NCI-H187 treated with DMSO at 0.1 percent for 48 hours (cell line): ENCODE data around the gene TAF4.

Experiments
- DNase-seq: peaks from one replicate; lab custom pipeline; 2025; lab: John Stamatoyannopoulos, UW

Gene TAF4

DNA sequence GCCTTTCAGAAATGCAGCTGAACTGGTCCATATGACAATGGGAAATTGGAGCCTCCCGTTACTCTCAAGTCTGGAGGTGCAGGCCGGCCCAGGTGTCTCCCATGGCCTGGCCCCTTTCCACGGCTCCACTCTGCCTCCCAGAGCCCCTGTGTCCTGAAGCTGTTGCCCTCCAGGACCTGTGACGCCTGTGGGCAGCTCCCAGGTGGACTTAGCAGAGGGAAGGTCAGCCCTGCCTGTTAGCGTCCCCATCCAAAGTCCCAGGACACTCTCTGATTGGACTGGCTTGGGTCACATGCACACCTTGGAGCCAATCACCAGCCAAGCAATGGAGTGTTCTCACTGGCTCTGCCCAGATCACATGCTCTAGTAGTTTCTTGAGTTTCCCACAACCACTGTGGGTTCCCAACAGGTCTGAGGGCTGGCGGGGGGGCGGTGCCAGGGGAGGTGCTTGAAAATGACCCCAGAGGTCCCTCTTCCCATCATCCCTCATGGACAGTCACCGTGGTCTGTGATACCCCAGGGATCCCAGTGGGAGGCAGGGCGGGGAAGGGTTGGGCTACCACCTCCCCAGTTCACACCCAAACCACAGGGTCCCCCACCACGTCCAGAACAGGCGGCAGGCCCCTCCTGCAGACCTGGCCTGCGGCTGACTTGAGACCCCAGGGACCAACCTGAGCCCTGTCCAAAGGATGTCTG lies 135.6 kb downstream of the TAF4 start:
- no peak for DNase-seq

- no peak for DNase-seq
These were observed 136.1 kb downstream of the TAF4 start for GRCh38 chr20:61929561-61929960.

DNA sequence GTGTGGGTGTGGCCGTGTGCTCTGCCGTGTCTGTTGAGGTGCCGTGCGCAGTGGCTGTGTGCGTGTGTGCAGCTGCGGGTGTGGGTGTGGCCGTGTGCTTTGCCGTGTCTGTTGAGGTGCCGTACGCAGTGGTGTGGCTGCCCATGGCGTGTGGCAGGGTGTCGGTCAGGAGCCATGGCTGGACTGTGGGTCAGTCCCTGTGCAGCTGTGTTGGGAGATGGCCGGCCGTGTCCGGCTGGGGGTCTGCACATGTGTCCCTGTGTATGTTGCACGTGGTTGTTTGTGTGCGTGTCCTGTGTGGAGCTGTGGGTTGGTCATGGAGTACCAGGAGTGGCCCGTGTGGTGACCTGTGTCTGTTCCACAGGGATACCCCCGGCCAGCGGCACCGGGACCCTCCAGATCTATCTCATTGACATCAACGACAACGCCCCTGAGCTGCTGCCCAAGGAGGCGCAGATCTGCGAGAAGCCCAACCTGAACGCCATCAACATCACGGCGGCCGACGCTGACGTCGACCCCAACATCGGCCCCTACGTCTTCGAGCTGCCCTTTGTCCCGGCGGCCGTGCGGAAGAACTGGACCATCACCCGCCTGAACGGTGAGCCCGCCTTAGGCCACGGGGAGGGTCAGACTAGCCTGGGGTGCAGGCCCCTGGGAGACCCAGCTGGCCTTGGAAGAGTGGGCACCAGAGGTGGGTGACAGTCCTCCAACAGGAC lies 137.7 kb downstream of the TAF4 start:
- DNase-seq: no peak

GRCh38 chr20:61927193-61927825 lies 138.4 kb downstream of the TAF4 start:
- no peak for DNase-seq

- no peak for DNase-seq
These were observed 138.9 kb downstream of the TAF4 start for GRCh38 chr20:61926796-61927192.

DNA sequence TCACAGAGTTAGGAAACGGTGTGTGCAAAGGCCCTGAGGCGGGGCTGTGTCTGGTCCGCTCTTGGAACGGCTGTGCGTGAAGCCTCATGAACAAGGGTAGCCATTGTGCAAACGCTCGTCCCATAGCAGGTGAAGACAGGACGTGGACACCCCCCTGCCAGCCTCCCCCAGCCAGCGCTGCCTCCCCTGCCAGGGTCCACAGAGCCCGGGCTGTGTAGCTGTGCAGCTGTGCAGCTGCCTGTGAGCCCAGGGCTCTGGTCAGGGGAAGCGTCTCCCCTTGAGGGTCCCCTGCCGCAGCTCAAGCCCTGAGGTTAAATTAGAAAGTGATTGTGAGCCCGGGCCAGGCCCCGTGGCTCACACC lies 139.4 kb downstream of the TAF4 start:
- DNase-seq: no peak

DNA sequence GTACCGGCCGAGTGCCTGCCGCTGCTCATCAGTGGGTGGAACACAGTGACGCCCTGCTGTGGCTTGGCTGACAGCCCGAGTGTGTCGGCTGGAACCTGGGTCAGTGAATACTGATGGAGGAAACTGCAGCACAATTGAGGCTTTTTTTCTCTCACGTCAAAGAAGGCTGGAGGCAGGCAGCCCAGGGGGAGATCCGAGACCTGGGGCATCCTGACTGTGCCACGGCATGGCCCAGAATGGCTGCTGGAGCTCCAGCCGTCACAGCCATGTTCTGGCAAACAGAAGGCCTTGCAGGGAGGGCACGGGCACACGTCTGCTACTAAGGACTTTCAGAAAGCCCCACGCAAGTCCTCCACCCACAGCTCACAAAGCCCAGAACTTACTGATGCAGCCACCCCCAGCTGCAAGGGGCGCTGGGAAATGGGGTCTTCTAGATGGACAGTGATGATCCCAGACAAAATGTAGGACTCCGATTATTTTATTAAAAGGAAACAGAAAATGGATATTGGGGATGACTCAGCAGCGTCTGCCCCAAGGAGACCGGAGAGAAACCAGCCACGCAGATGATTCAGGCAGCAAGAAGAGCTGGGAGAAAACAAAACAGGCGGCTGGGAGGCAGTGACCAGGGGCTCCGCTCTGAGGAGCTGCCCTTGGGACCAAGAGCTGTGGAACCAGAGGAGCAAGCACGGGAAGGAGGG lies 140.0 kb downstream of the TAF4 start:
- DNase-seq: no peak

- no peak for DNase-seq
These were observed 140.7 kb downstream of the TAF4 start for GRCh38 chr20:61924858-61925554.
